SK-N-SH (cell line): Measurements from ENCODE around the gene GPR146. TPM values are rescaled to one million over a fixed set of nuclear protein-coding genes. Genes with fewer than 3 reads are reported as not detected.

Experiments
- CTCF ChIA-PET: fragments of 300-600, 350-600 bp; formaldehyde crosslinking; extraction: SDS; loops from one replicate; lab custom pipeline; 2021; lab: Yijun Ruan, JAX
- POLR2A ChIA-PET: fragments of 350-600 bp; sonication (Branson Sonifier 250); formaldehyde crosslinking; extraction: SDS; loops from one replicate; lab custom pipeline; 2020; ENCODE audit warnings: antibody characterized with exemption, inconsistent platforms; lab: Yijun Ruan, JAX
- DNase-seq: peaks from one replicate; pipeline ENCODE4 v3.0.0; 2012
- H2AFZ ChIP-seq: fragments of 200-600 bp; sonication (generic); 2 replicates; pipeline ENCODE4 v1.8.1; 2016; ENCODE audit warnings: antibody characterized with exemption, mild to moderate bottlenecking, low read depth
- H3F3A ChIP-seq: fragments of 200-600 bp; sonication (generic); replicated peaks from 2 replicates; pipeline ENCODE3; 2016; ENCODE audit warnings: antibody characterized with exemption, mild to moderate bottlenecking; ENCODE audit not compliant: insufficient read depth
- H3K27ac ChIP-seq, 2 experiments: fragments of 200-500 bp in 1 of 2; fragments of 200-600 bp in 1 of 2; sonication (Bioruptor generic) in 1 of 2; sonication (generic), shearing (Covaris generic) in 1 of 2; 2 replicates each; pipeline versions ENCODE4 v1.5.1 to v1.6.1; 2014 to 2016; ENCODE audit warnings: low read depth in 2 of 2, inconsistent platforms in 1 of 2, low read length in 1 of 2, mild to moderate bottlenecking in 1 of 2, mixed read lengths in 1 of 2
- H3K27me3 ChIP-seq: fragments of 200-600 bp; sonication (generic), shearing (Covaris generic); 2 replicates; pipeline ENCODE4 v1.6.1; 2016; ENCODE audit warnings: mixed run types; ENCODE audit not compliant: insufficient read depth
- H3K36me3 ChIP-seq, 2 experiments: fragments of 200-500 bp in 1 of 2; fragments of 200-600 bp in 1 of 2; sonication (Bioruptor generic) in 1 of 2; sonication (generic) in 1 of 2; replicated peaks in 1 of 2; 2 replicates each; pipeline versions ENCODE3 to v1.5.1; 2014 to 2016; ENCODE audit warnings: low read length in 1 of 2, mild to moderate bottlenecking in 1 of 2; ENCODE audit not compliant: insufficient read depth in 2 of 2, control insufficient read depth in 1 of 2
- H3K4me1 ChIP-seq, 2 experiments: fragments of 200-500 bp in 1 of 2; fragments of 200-600 bp in 1 of 2; sonication (Bioruptor generic) in 1 of 2; sonication (generic), shearing (Covaris generic) in 1 of 2; 2 replicates each; pipeline versions ENCODE4 v1.5.1 to v1.6.1; 2014 to 2016; ENCODE audit warnings: low read depth in 1 of 2, low read length in 1 of 2, mixed run types in 1 of 2; ENCODE audit not compliant: insufficient read depth in 2 of 2, control insufficient read depth in 1 of 2
- H3K4me2 ChIP-seq: fragments of 200-600 bp; sonication (generic), shearing (Covaris generic); 2 replicates; pipeline ENCODE4 v1.6.1; 2017; ENCODE audit warnings: mixed run types
- H3K4me3 ChIP-seq, 2 experiments: fragments of 200-500 bp in 1 of 2; fragments of 200-600 bp in 1 of 2; sonication (Bioruptor generic) in 1 of 2; sonication (generic), shearing (Covaris generic) in 1 of 2; 2 replicates each; pipeline versions ENCODE4 v1.5.1 to v1.8.1; 2014 to 2016; ENCODE audit warnings: low read depth in 2 of 2, inconsistent platforms in 1 of 2, low read length in 1 of 2, mild to moderate bottlenecking in 1 of 2, mixed read lengths in 1 of 2, moderate library complexity in 1 of 2
- H3K79me2 ChIP-seq: fragments of 200-600 bp; sonication (generic); 2 replicates; pipeline ENCODE4 v1.8.1; 2017; ENCODE audit warnings: mild to moderate bottlenecking; ENCODE audit not compliant: insufficient read depth
- H3K9ac ChIP-seq: fragments of 200-600 bp; sonication (generic); 2 replicates; pipeline ENCODE4 v1.6.1; 2017; ENCODE audit warnings: mixed run types
- H3K9me2 ChIP-seq: fragments of 200-600 bp; sonication (generic); 2 replicates; pipeline ENCODE4 v1.6.1; 2017; ENCODE audit warnings: mixed run types
- H3K9me3 ChIP-seq: fragments of 200-600 bp; sonication (generic); 2 replicates; pipeline ENCODE4 v1.6.1; 2017; ENCODE audit warnings: mixed run types, mild to moderate bottlenecking, moderate library complexity
- H4K20me1 ChIP-seq: fragments of 200-600 bp; sonication (generic); 2 replicates; pipeline ENCODE4 v1.6.1; 2017; ENCODE audit warnings: mild to moderate bottlenecking, mixed run types; ENCODE audit not compliant: insufficient read depth
- ELF1 ChIP-seq: IDR thresholded peaks from 2 replicates; pipeline ENCODE4 v1.4.0; 2012
- EP300 ChIP-seq, 2 experiments: IDR thresholded peaks; 2 replicates each; pipeline versions ENCODE4 v1.4.0 to v1.6.1; 2012; ENCODE audit warnings: borderline replicate concordance in 1 of 2, low read depth in 1 of 2, low read length in 1 of 2
- EZH2phosphoT487 ChIP-seq: fragments of 200-600 bp; sonication (generic); IDR thresholded peaks from 2 replicates; pipeline ENCODE4 v1.6.1; 2017; ENCODE audit warnings: low read depth, mixed run types, mild to moderate bottlenecking, antibody characterized with exemption, moderate library complexity, borderline replicate concordance
- FOSL2 ChIP-seq: IDR thresholded peaks from 2 replicates; pipeline ENCODE4 v1.4.0; 2012; ENCODE audit warnings: low read depth, mild to moderate bottlenecking, moderate library complexity, borderline replicate concordance
- FOXJ3 ChIP-seq: sonication (generic); formaldehyde crosslinking; IDR thresholded peaks from 2 replicates; pipeline ENCODE4 v1.5.1; 2020; ENCODE audit warnings: mild to moderate bottlenecking, missing genetic modification reagents
- IRF3 ChIP-seq: fragments of 150-350 bp; IDR thresholded peaks from 2 replicates; pipeline ENCODE4 v1.6.1; 2016; ENCODE audit warnings: mild to moderate bottlenecking, low read depth, low read length
- JUND ChIP-seq: IDR thresholded peaks from 2 replicates; pipeline ENCODE4 v1.4.0; 2012
- MEF2A ChIP-seq: IDR thresholded peaks from 2 replicates; pipeline ENCODE4 v1.4.0; 2012; ENCODE audit warnings: low read depth, borderline replicate concordance
- NFIC ChIP-seq: IDR thresholded peaks from 2 replicates; pipeline ENCODE4 v1.4.0; 2012; ENCODE audit warnings: borderline replicate concordance
- NRF1 ChIP-seq: IDR thresholded peaks from 2 replicates; pipeline ENCODE4 v1.6.1; 2012; ENCODE audit warnings: low read depth, mild to moderate bottlenecking, low read length
- POLR2AphosphoS5 ChIP-seq: IDR thresholded peaks from 2 replicates; pipeline ENCODE4 v1.6.1; 2012; ENCODE audit warnings: low read depth, low read length
- RCOR1 ChIP-seq: fragments of 150-350 bp; IDR thresholded peaks from 2 replicates; pipeline ENCODE4 v1.6.1; 2017; ENCODE audit warnings: antibody characterized with exemption, low read length
- RFX5 ChIP-seq: IDR thresholded peaks from 2 replicates; pipeline ENCODE4 v1.6.1; 2012; ENCODE audit warnings: mild to moderate bottlenecking, improper control_type of control experiment, low read length
- RXRA ChIP-seq: IDR thresholded peaks from 2 replicates; pipeline ENCODE4 v1.4.0; 2012; ENCODE audit warnings: low read depth, mild to moderate bottlenecking, borderline replicate concordance
- SIN3A ChIP-seq: IDR thresholded peaks from 2 replicates; pipeline ENCODE4 v1.6.1; 2012; ENCODE audit warnings: low read depth, mild to moderate bottlenecking, low read length, moderate library complexity, borderline replicate concordance
- SMC3 ChIP-seq: IDR thresholded peaks from 2 replicates; pipeline ENCODE4 v1.6.1; 2012; ENCODE audit warnings: low read depth, low read length, improper control_type of control experiment
- TAF1 ChIP-seq: IDR thresholded peaks from 2 replicates; pipeline ENCODE4 v1.6.1; 2012; ENCODE audit warnings: low read depth, mild to moderate bottlenecking, low read length, moderate library complexity, borderline replicate concordance
- TEAD4 ChIP-seq: IDR thresholded peaks from 2 replicates; pipeline ENCODE4 v1.4.0; 2012; ENCODE audit warnings: mild to moderate bottlenecking, borderline replicate concordance; ENCODE audit not compliant: insufficient read depth
- YY1 ChIP-seq: IDR thresholded peaks from 2 replicates; pipeline ENCODE4 v1.4.0; 2012; ENCODE audit warnings: low read depth, mild to moderate bottlenecking
- WGBS: methylation state at CpG from one replicate; pipeline ENCODE4 v1.1.6; 2017; ENCODE audit warnings: low lambda C conversion rate; 5-methylcytosine and 5-hydroxymethylcytosine counted together
- polyA plus RNA-seq, 3 experiments: library from polyadenylated mRNA; depleted of rRNA; stranded (reverse); fragments of >200 nt; gene quantifications; 2 replicates each; pipeline ENCODE4 v1.2.3, GENCODE V29; 2012
- TF ChIP-seq, protein P1 (sequence below): fragments of 150-350 bp; IDR thresholded peaks from 2 replicates; pipeline ENCODE4 v1.6.1; 2017; ENCODE audit warnings: antibody characterized with exemption, low read length, low read depth, borderline replicate concordance

The GPR146 gene
- polyA plus RNA-seq, 1 of the 3 experiments (the other 2 are of a cell fraction): 1.4 TPM

- ChIA-PET CTCF (interaction anchor here (1.7 to 2.0 kb wide), 2 partner anchors 15 to 19 kb away, joined by 4 to 26 read pairs; no protein-coding TSS in a partner anchor), POLR2A (no interaction called here)
- Histone ChIP-seq H3K79me2 (peaks cover 31% of the 10 kb centered on the region; the same call in 1 of the 2 replicates), H3K4me3 (no peak overlapping the region), H3K9ac (no peak overlapping the region), H3K27ac (no peak overlapping the region), H2AFZ (no peak overlapping the region), H3K9me2 (no peaks in the 10 kb centered on the region), H3K9me3 (no peaks in the 10 kb centered on the region), H4K20me1 (peaks cover 63% of the 10 kb centered on the region), H3K27me3 (no peaks in the 10 kb centered on the region), H3K36me3 (peaks cover 8 to 29% of the 10 kb centered on the region in 2 experiments), H3K4me2 (no peak overlapping the region), H3F3A (peaks cover 8% of the 10 kb centered on the region), H3K4me1 (no peaks in the 10 kb centered on the region; a peak in 1 of 4 replicates)
- 92% methylated on average over 36 of the region's 37 CpGs for WGBS
- TF ChIP-seq RCOR1 (no peak), SMC3 (no peak), TEAD4 (no peak), POLR2AphosphoS5 (no peak), FOSL2 (no peak), ELF1 (no peak), NRF1 (no peak), YY1 (no peak), SIN3A (no peak), RFX5 (no peak), RXRA (no peak), TAF1 (no peak), IRF3 (no peak), NFIC (no peak)
- TF ChIP-seq, protein P1, sequence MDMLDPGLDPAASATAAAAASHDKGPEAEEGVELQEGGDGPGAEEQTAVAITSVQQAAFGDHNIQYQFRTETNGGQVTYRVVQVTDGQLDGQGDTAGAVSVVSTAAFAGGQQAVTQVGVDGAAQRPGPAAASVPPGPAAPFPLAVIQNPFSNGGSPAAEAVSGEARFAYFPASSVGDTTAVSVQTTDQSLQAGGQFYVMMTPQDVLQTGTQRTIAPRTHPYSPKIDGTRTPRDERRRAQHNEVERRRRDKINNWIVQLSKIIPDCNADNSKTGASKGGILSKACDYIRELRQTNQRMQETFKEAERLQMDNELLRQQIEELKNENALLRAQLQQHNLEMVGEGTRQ: no peak
- DNase-seq: no peak
Measured at GRCh38 chr7:1008733-1009363, 35.5 kb upstream of the GPR146 start.

DNA sequence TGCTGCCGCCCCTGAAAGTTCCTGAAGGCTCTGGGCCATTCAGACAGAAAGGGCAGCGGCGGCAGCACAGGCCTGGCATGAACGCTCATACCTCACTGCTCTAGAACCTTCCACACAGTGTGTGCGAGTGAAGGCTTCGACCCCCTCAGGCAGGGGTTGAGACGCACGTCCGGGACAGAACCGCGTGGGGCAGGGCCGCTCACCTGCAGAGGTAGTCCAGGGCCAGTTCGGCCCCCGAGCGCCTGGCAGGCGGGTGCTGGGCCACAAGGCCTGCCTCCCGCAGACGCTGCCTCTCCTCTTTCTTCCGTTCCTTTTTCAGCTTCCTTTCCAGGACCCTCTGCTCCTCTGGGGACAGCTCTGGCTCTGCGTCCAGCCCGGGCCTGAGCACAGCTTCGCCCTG lies 34.6 kb upstream of the GPR146 start:
- no peaks in the 10 kb centered on the region for H3K9me2 ChIP-seq
- POLR2A ChIA-PET: no interaction called here
- H3K36me3 ChIP-seq: peaks cover 8 to 24% of the 10 kb centered on the region in 2 experiments
- CTCF ChIA-PET: interaction anchor here (5.4 kb wide), 1 partner anchor 17 kb away, joined by 36 read pairs; no protein-coding TSS in a partner anchor
- no peaks in the 10 kb centered on the region for H3K9me3 ChIP-seq
- no peak overlapping the region for H3K27ac ChIP-seq
- no peak overlapping the region for H2AFZ ChIP-seq
- WGBS: 99% methylated on average over 22 of the region's 22 CpGs
- H4K20me1 ChIP-seq: peaks cover 72% of the 10 kb centered on the region
- H3K4me3 ChIP-seq: no peak overlapping the region
- peaks cover 8% of the 10 kb centered on the region for H3F3A ChIP-seq
- DNase-seq: no peak
- H3K4me2 ChIP-seq: no peak overlapping the region
- no peaks in the 10 kb centered on the region for H3K27me3 ChIP-seq
- H3K9ac ChIP-seq: no peak overlapping the region
- peaks cover 39% of the 10 kb centered on the region; the same call in 1 of the 2 replicates for H3K79me2 ChIP-seq
- H3K4me1 ChIP-seq: no peaks in the 10 kb centered on the region; a peak in 1 of 4 replicates
- no peak for TF ChIP-seq FOXJ3 (CRISPR knock-in tag)
- TF ChIP-seq EP300 (IDR thresholded peaks at IDR 0.05; ENCODE audit: borderline replicate concordance in 1 of 2, low read depth in 1 of 2, low read length in 1 of 2): no peak
- no peak for TF ChIP-seq EZH2phosphoT487
- no peak for TF ChIP-seq RCOR1
- TF ChIP-seq MEF2A: no peak
- no peak for TF ChIP-seq NFIC
- TF ChIP-seq SMC3: no peak
- no peak for TF ChIP-seq JUND
- TF ChIP-seq, all 33 proteins: peak for 0
